OCI-LY1 (cell line): Measurements from ENCODE around the gene FILIP1L.

Source experiments
- H2AFZ ChIP-seq: fragments of 200-600 bp; sonication (generic), shearing (Covaris generic); 2 replicates; pipeline ENCODE4 v1.6.0; 2014; ENCODE audit warnings: antibody characterized with exemption, mild to moderate bottlenecking, low read length
- H3F3A ChIP-seq: fragments of 200-600 bp; sonication (generic), shearing (Covaris generic); 2 replicates; pipeline ENCODE4 v1.6.0; 2014; ENCODE audit warnings: mild to moderate bottlenecking, antibody characterized with exemption, low read length, moderate library complexity; ENCODE audit not compliant: insufficient read depth
- H3K27ac ChIP-seq: fragments of 200-600 bp; sonication (generic); 2 replicates; pipeline ENCODE4 v1.5.1; 2014; ENCODE audit warnings: low read length, mixed run types, mild to moderate bottlenecking, low read depth; ENCODE audit not compliant: poor library complexity, severe bottlenecking
- H3K27me3 ChIP-seq: fragments of 200-600 bp; sonication (generic); 2 replicates; pipeline ENCODE4 v1.6.0; 2014; ENCODE audit warnings: antibody characterized with exemption, mild to moderate bottlenecking, low read length, moderate library complexity; ENCODE audit not compliant: insufficient read depth
- H3K36me3 ChIP-seq: fragments of 200-600 bp; sonication (generic); 2 replicates; pipeline ENCODE4 v1.6.1; 2014; ENCODE audit warnings: mild to moderate bottlenecking, antibody characterized with exemption, low read length, moderate library complexity, mixed read lengths; ENCODE audit not compliant: insufficient read depth
- H3K4me1 ChIP-seq: fragments of 200-600 bp; sonication (generic); 2 replicates; pipeline ENCODE4 v1.5.1; 2014; ENCODE audit warnings: mild to moderate bottlenecking, low read length, moderate library complexity; ENCODE audit not compliant: insufficient read depth, severe bottlenecking
- H3K4me2 ChIP-seq: fragments of 200-600 bp; sonication (generic), shearing (Covaris generic); 2 replicates; pipeline ENCODE4 v1.6.1; 2014; ENCODE audit warnings: low read length
- H3K4me3 ChIP-seq: fragments of 200-600 bp; sonication (generic); 2 replicates; pipeline ENCODE4 v1.5.1; 2014; ENCODE audit warnings: low read length, low read depth, mild to moderate bottlenecking, mixed read lengths; ENCODE audit not compliant: poor library complexity, severe bottlenecking
- H3K79me2 ChIP-seq: fragments of 200-600 bp; shearing (Covaris generic); 2 replicates; pipeline ENCODE4 v1.6.1; 2016; ENCODE audit warnings: mixed run types, low read length, mixed read lengths; ENCODE audit not compliant: insufficient read depth
- H3K9ac ChIP-seq: fragments of 200-600 bp; sonication (generic), shearing (Covaris generic); 2 replicates; pipeline ENCODE4 v1.6.1; 2014; ENCODE audit warnings: mild to moderate bottlenecking, low read length, mixed read lengths
- H3K9me2 ChIP-seq: fragments of 200-600 bp; sonication (generic), shearing (Covaris generic); 2 replicates; pipeline ENCODE4 v1.6.1; 2014; ENCODE audit warnings: low read depth, mild to moderate bottlenecking, low read length, mixed read lengths
- H3K9me3 ChIP-seq: fragments of 200-600 bp; shearing (Covaris generic); 2 replicates; pipeline ENCODE4 v1.6.1; 2014; ENCODE audit warnings: low read length, mixed read lengths
- H4K20me1 ChIP-seq: fragments of 200-600 bp; sonication (generic), shearing (Covaris generic); 2 replicates; pipeline ENCODE4 v1.6.0; 2016; ENCODE audit warnings: mild to moderate bottlenecking, low read length; ENCODE audit not compliant: insufficient read depth
- CTCF ChIP-seq: fragments of 200-600 bp; sonication (generic), shearing (Covaris generic); IDR thresholded peaks from 2 replicates; pipeline ENCODE4 v1.5.1; 2017; ENCODE audit warnings: mild to moderate bottlenecking, antibody characterized with exemption, low read length, moderate library complexity, mixed read lengths
- EZH2 ChIP-seq: fragments of 200-600 bp; sonication (generic), shearing (Covaris generic); IDR thresholded peaks from 2 replicates; pipeline ENCODE4 v1.8.0; 2017; ENCODE audit warnings: borderline replicate concordance, mixed run types, mild to moderate bottlenecking, antibody characterized with exemption, low read length, moderate library complexity, mixed read lengths

Gene FILIP1L

GRCh38 chr3:99891610-99892285 lies 222.6 kb downstream of the FILIP1L start:
- no peaks in the 10 kb centered on the region for H3K9me2 ChIP-seq
- no peaks in the 10 kb centered on the region for H3K27me3 ChIP-seq
- H3K79me2 ChIP-seq: no peaks in the 10 kb centered on the region
- TF ChIP-seq EZH2 (no peak), CTCF (no peak)
- H3K4me3 ChIP-seq: no peak overlapping the region
- no peak overlapping the region for H3K27ac ChIP-seq
- peaks cover 8% of the 10 kb centered on the region for H3K4me1 ChIP-seq
- no peak overlapping the region for H3K9ac ChIP-seq
- no peaks in the 10 kb centered on the region for H3K36me3 ChIP-seq
- no peaks in the 10 kb centered on the region for H3K9me3 ChIP-seq
- no peaks in the 10 kb centered on the region for H3F3A ChIP-seq
- H4K20me1 ChIP-seq: no peaks in the 10 kb centered on the region
- no peak overlapping the region for H3K4me2 ChIP-seq
- H2AFZ ChIP-seq: no peak overlapping the region

GRCh38 chr3:99885851-99886250 lies 228.4 kb downstream of the FILIP1L start:
- no peaks in the 10 kb centered on the region for H3K27me3 ChIP-seq
- H3K36me3 ChIP-seq: no peaks in the 10 kb centered on the region
- no peaks in the 10 kb centered on the region for H3K9me3 ChIP-seq
- no peaks in the 10 kb centered on the region for H3K9me2 ChIP-seq
- no peak overlapping the region for H3K4me3 ChIP-seq
- no peak overlapping the region for H3K27ac ChIP-seq
- H3K79me2 ChIP-seq: no peaks in the 10 kb centered on the region
- TF ChIP-seq EZH2: no peak
- no peak for TF ChIP-seq CTCF
- no peak overlapping the region for H3K4me2 ChIP-seq
- no peak overlapping the region for H3K9ac ChIP-seq
- no peaks in the 10 kb centered on the region for H3K4me1 ChIP-seq
- no peaks in the 10 kb centered on the region for H4K20me1 ChIP-seq
- H3F3A ChIP-seq: no peaks in the 10 kb centered on the region
- H2AFZ ChIP-seq: no peak overlapping the region

- H3K27ac ChIP-seq: no peak overlapping the region
- no peak overlapping the region for H3K4me2 ChIP-seq
These were observed 229.2 kb downstream of the FILIP1L start for GRCh38 chr3:99885085-99885484.

More at GRCh38 chr3:99885085-99885484, 229.2 kb downstream of the FILIP1L start:
- H3K4me3 ChIP-seq: no peak overlapping the region
- H3K9me3 ChIP-seq: no peaks in the 10 kb centered on the region
- H4K20me1 ChIP-seq: no peaks in the 10 kb centered on the region
- H3K4me1 ChIP-seq: no peaks in the 10 kb centered on the region
- no peak overlapping the region for H3K9ac ChIP-seq
- H3K9me2 ChIP-seq: no peaks in the 10 kb centered on the region
- no peaks in the 10 kb centered on the region for H3K79me2 ChIP-seq
- no peak overlapping the region for H2AFZ ChIP-seq
- no peaks in the 10 kb centered on the region for H3K36me3 ChIP-seq
- H3F3A ChIP-seq: no peaks in the 10 kb centered on the region
- no peak for TF ChIP-seq EZH2
- TF ChIP-seq CTCF: no peak
- no peaks in the 10 kb centered on the region for H3K27me3 ChIP-seq
